NB4 (cell line): ENCODE data around the gene MT1E.

Experiments used
- CTCF ChIP-seq: IDR thresholded peaks from one replicate; pipeline ENCODE4 v1.5.1; 2012; ENCODE audit warnings: low read depth, low read length
- MAX ChIP-seq: IDR thresholded peaks from 2 replicates; pipeline ENCODE4 v1.6.1; 2011; ENCODE audit warnings: low read depth, low read length
- MYC ChIP-seq: IDR thresholded peaks from 2 replicates; pipeline ENCODE4 v1.6.1; 2011; ENCODE audit warnings: low read depth, low read length
- POLR2A ChIP-seq: IDR thresholded peaks from 2 replicates; pipeline ENCODE4 v1.6.1; 2011; ENCODE audit warnings: mild to moderate bottlenecking; ENCODE audit not compliant: insufficient read length; ENCODE audit errors: extremely low read depth

GRCh38 chr16:56637814-56638750 lies 12.5 kb downstream of the MT1E start, which contains the start of gene MT1A:
- TF ChIP-seq CTCF (no peak), POLR2A (no peak), MAX (no peak), MYC (no peak)
